GM23338 (cell line): ENCODE data around the gene IQCC.

Experiments
- CREB1 ChIP-seq: fragments of 250-450 bp; sonication (Bioruptor Pico); IDR thresholded peaks from 2 replicates; pipeline ENCODE4 v1.5.0; 2020; ENCODE audit warnings: low read depth, mild to moderate bottlenecking, moderate library complexity
- CTCF ChIP-seq, 2 experiments: fragments of 200-600 bp in 1 of 2; sonication (generic) in 1 of 2; conservative IDR thresholded peaks; 2 replicates each; pipeline versions ENCODE4 v1.5.1 to v1.6.1; 2016 to 2017; ENCODE audit warnings: antibody characterized with exemption in 2 of 2, low read depth in 2 of 2, mild to moderate bottlenecking in 2 of 2, moderate library complexity in 1 of 2
- EZH2 ChIP-seq: fragments of 200-600 bp; sonication (generic); IDR thresholded peaks from one replicate; pipeline ENCODE4 v1.8.0; 2017; ENCODE audit warnings: antibody characterized with exemption, mild to moderate bottlenecking, low read depth; ENCODE audit not compliant: unreplicated experiment
- EZH2phosphoT487 ChIP-seq: fragments of 200-600 bp; sonication (generic); IDR thresholded peaks from one replicate; pipeline ENCODE4 v1.8.1; 2018; ENCODE audit warnings: antibody characterized with exemption; ENCODE audit not compliant: unreplicated experiment
- NANOG ChIP-seq: IDR thresholded peaks from 2 replicates; pipeline ENCODE4 v1.6.1; 2016; ENCODE audit warnings: antibody characterized with exemption, borderline replicate concordance
- POLR2AphosphoS5 ChIP-seq: IDR thresholded peaks from 2 replicates; pipeline ENCODE4 v1.6.1; 2016; ENCODE audit warnings: antibody characterized with exemption, low read depth
- REST ChIP-seq: IDR thresholded peaks from one replicate; pipeline ENCODE4 v1.6.1; 2018; ENCODE audit warnings: antibody characterized with exemption; ENCODE audit not compliant: unreplicated experiment

- TF ChIP-seq CTCF (conservative IDR thresholded peaks at IDR 0.05; ENCODE audit: low read depth in 2 of 2) (no peak), EZH2 (no peak), EZH2phosphoT487 (no peak), REST (no peak), POLR2AphosphoS5 (no peak), CREB1 (CRISPR knock-in tag) (no peak), NANOG (no peak)
These were observed 11.1 kb downstream of the IQCC start for GRCh38 chr1:32216566-32216965.
